ENCODE data around the gene ATP2A3.

ATP2A3 gene

DNA sequence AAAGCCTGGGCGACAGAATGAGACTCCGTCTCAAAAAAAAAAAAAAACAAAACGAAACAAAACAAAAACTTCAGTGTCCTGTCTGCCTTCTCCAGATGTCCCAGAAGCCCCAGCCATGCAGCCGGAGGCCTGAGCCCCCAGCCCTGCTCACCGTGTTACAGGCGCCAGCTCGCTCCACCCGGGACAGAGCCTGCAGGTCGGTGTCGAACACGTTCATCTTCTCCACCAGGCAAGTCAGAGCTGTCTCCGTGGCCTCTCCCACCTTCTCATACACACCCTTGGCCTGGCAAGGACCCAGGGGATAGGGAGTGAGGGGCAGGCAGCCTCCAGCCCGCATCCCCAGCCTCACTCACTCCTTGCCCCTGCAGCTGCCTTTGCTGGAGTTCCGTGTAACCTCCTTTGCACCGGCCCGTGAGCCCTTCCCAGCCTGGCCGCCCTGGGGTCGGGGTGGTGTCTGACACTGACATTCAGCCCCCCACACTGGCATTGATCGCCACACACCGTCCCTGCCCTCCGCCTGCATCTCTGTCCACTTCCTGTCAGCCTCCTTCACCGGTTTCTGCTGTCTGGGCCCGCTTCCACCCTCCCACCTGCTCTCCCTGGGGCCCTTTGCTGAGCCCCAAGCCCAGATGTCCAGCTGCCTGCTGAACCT lies 20.9 kb downstream of the ATP2A3 start:
- DNase-seq (ENCODE audit: low read depth in 1 of 2, low spot score in 1 of 2), result no peak
- in situ Hi-C loops (cut with HindIII; ENCODE audit: low pct_unique_long_range_greater_than_20kb, low sequenced_read_pairs), result no loop called here
- no peak for TF ChIP-seq JUND (IDR thresholded peaks at IDR 0.05; ENCODE audit: low read depth)

- no peak for DNase-seq (ENCODE audit: low read depth in 1 of 2, low spot score in 1 of 2)
- in situ Hi-C loops (cut with HindIII; ENCODE audit: low pct_unique_long_range_greater_than_20kb, low sequenced_read_pairs), result no loop called here
- TF ChIP-seq JUND (IDR thresholded peaks at IDR 0.05; ENCODE audit: low read depth), result no peak
These were observed 23.1 kb downstream of the ATP2A3 start for GRCh38 chr17:3940965-3941698.

DNA sequence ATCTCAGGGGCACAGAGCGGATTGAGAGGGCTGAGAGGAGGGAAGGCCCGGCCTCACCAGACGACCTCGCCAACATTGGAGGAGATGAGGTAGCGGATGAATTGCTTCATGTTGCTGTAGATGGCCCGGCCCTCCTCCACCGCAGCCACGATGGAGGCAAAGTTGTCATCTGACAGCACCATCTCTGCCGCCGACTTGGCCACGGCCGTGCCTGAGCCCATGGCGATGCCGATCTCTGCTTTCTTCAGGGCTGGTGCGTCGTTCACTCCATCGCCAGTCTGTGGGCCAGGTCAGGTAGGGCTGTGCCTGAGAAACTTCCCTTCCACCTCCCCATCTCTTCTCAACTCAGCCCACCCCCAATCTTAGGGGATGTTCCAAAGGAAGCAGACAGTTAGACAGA lies 26.9 kb downstream of the ATP2A3 start:
- DNase-seq (ENCODE audit: low read depth in 1 of 2, low spot score in 1 of 2), result no peak
- in situ Hi-C loops (cut with HindIII; ENCODE audit: low pct_unique_long_range_greater_than_20kb, low sequenced_read_pairs), result no loop called here
- no peak for TF ChIP-seq JUND (IDR thresholded peaks at IDR 0.05; ENCODE audit: low read depth)

- in situ Hi-C loops (cut with HindIII; ENCODE audit: low pct_unique_long_range_greater_than_20kb, low sequenced_read_pairs), result no loop called here
- TF ChIP-seq JUND (IDR thresholded peaks at IDR 0.05; ENCODE audit: low read depth), result no peak
- no peak for DNase-seq (ENCODE audit: low read depth in 1 of 2, low spot score in 1 of 2)
These were observed 28.3 kb downstream of the ATP2A3 start for GRCh38 chr17:3935825-3936355.

DNA sequence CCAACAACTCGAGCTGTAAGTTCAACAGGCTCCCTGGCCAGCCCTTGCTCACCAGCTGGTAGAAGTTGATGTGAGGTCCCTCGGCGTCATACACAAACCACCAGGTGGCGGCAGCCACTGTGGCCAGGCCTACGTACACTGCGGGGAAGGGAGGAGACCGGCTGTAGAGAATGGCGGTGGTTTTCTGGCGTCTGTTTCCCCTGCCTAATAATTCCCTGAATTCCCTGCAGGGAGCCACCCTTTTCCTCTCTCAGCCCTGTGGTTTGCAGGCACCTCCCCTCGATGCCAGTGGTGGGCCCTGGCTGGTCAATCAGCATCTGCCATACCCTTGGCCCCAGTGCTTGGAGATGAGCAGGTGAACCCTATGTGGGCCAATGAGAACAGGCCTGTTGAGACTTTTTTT lies 29.1 kb downstream of the ATP2A3 start:
- DNase-seq (ENCODE audit: low read depth in 1 of 2, low spot score in 1 of 2), result peak; percentile 78 to 80
- in situ Hi-C loops (cut with HindIII; ENCODE audit: low pct_unique_long_range_greater_than_20kb, low sequenced_read_pairs), result no loop called here
- no peak for TF ChIP-seq JUND (IDR thresholded peaks at IDR 0.05; ENCODE audit: low read depth)

DNA sequence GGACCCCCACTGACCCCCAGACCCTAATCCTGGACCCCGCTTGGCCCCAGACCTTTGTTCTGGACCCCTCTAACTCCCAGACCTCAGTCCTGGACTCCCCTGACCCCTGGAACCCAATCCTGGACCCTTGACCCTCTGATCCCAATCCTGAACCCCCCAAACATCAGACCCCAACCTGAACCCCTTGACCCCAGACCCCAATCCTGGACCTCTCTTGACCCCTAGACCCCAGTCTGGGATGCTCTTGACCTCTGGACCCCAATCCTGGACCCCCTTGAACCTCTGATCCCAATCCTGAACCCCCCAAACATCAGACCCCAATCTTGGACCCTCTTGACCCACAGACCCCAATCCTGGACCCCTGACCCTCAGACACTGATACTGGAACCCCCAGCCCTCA lies 34.5 kb downstream of the ATP2A3 start:
- in situ Hi-C loops (cut with HindIII; ENCODE audit: low pct_unique_long_range_greater_than_20kb, low sequenced_read_pairs), result no loop called here
- no peak for DNase-seq (ENCODE audit: low read depth in 1 of 2, low spot score in 1 of 2)
- no peak for TF ChIP-seq JUND (IDR thresholded peaks at IDR 0.05; ENCODE audit: low read depth)

DNA sequence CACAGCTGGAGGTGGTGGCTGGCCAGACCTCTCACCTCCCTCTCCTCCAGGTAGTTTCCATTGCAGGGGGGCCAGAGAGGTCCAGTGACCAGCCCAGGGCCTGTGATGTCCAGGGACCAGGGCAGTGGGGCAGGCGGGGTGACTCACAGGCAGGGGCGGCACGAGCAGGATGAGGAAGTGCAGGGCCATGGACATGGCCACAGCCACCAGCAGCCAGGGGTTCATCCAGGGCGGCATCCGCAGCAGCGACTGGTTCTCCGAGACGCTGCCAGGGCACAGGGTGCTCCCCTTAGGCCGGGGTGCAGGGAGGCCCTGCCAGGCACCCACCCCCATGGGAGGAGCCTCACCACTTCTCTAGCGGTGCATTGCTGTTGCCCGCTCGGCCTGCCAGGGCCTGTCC lies 35.1 kb downstream of the ATP2A3 start:
- in situ Hi-C loops (cut with HindIII; ENCODE audit: low pct_unique_long_range_greater_than_20kb, low sequenced_read_pairs), result no loop called here
- no peak for DNase-seq (ENCODE audit: low read depth in 1 of 2, low spot score in 1 of 2)
- no peak for TF ChIP-seq JUND (IDR thresholded peaks at IDR 0.05; ENCODE audit: low read depth)

- no peak for TF ChIP-seq JUND (IDR thresholded peaks at IDR 0.05; ENCODE audit: low read depth)
- no peak for DNase-seq (ENCODE audit: low read depth in 1 of 2, low spot score in 1 of 2)
- in situ Hi-C loops (cut with HindIII; ENCODE audit: low pct_unique_long_range_greater_than_20kb, low sequenced_read_pairs), result no loop called here
These were observed 35.8 kb downstream of the ATP2A3 start for GRCh38 chr17:3928406-3928805.

DNA sequence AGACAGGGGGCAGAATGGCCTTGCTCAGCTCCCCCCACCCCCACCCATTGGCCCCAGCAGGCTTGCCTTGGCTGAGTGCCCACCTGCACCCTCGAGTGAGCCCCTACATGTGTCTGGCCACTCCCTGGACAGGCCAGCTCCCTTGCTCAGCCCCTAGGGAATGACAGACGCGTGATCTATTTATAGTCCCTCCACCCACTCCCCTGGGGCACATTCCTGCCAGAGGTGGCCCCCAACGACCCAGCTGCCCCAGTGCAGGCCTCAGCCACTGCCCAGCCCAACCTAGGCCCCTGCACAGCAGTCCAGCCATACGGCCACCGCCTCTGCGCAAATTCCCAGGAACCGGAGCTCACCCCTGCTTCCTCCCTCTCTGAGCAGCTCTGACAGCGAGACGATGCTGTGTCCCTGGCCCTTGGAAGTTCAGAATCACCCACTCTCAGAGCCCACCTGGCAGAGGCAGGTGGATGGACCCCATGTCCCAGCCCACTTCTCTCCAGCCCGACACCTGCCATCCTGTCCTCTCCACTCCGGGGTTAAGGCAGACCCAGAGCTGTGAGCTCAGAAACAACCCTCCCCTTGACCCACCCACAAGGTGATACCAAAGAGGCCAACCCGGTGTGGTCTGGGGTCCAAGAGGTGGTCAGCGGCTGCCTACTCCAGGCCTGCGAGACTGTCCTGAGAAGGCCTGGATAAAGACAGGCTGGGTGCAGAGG lies 36.5 kb downstream of the ATP2A3 start:
- DNase-seq (ENCODE audit: low read depth in 1 of 2, low spot score in 1 of 2), result no peak
- in situ Hi-C loops (cut with HindIII; ENCODE audit: low pct_unique_long_range_greater_than_20kb, low sequenced_read_pairs), result no loop called here

DNA sequence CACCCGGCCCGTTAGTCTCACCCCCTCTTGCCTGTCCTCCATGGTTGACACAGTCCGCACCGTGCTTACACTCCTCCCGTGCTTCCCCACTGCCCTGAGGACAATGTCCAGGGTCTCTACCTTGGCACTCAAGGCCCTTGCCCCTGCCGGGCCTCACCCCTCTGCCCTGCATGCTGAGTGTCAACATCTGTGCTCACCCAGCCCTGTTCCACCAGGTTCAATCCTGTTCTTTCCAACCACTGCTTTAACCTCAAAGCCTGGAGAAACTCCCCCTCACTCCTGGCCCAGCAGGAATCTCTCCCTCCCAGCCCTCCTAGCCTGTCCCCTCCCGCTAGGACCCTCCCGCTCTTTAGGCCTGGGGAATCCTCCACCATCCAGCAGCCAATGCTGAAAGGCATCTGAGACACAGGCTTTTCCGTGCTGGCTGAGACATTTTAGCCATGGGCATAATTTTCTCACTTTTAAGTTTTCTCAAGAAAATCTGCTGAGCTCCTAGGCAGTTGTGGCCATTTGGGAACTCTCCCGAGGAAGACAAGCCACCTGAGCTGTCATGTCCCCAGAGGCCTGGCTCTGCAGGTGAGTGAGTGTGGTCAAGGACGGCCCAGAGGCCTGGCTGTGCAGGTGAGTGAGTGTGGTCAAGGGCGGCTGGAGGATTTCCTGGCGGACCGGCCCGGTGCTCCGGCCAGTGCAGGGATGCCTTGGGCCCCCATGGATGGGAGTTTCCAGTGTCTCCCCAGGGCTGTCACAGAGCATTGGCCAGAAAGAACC lies 37.2 kb downstream of the ATP2A3 start:
- in situ Hi-C loops (cut with HindIII; ENCODE audit: low pct_unique_long_range_greater_than_20kb, low sequenced_read_pairs), result no loop called here
- TF ChIP-seq JUND (IDR thresholded peaks at IDR 0.05; ENCODE audit: low read depth), result no peak
- DNase-seq (ENCODE audit: low read depth in 1 of 2, low spot score in 1 of 2), result no peak

More for the DNA sequence above, 36.5 kb downstream of the ATP2A3 start:
- TF ChIP-seq JUND (IDR thresholded peaks at IDR 0.05; ENCODE audit: low read depth), result no peak

DNA sequence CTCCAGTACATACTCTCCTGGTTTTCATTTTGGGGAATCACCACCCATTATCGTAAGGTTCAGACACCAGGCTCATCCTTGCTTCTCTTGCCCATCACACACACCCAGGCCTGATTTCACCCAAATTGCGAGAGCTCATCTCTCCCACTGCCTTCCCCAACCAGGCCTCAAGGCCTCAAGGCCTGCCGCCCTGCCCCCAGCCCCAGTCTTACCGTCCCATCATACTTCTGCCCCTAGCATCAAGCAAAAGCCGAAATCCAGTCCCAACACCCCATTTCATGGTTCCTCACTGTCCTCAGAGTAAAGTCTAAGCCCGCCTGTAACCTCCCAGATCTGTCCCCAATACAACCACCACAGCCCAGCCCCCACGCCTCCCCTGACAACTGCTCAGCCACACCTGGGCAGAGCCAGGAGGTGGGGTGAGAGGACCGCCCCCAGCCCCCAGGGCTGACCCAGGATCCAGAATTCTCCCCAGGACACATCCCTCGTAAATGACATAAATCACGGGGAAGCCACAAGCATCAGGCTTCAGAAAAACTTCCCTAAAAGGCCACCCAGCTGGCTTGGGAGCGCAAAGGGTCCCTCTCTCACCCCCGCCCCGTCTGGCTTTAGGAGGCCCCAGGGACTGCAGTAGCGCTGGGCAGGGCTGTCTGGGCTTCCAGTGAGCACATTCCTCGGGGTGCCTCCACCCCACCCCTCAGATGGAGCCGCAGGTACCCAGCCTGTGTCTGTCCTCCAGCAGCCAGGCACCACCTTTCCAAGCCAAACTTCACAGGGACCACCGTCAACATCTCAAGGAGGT lies 38.4 kb downstream of the ATP2A3 start:
- in situ Hi-C loops (cut with HindIII; ENCODE audit: low pct_unique_long_range_greater_than_20kb, low sequenced_read_pairs), result no loop called here
- no peak for DNase-seq (ENCODE audit: low read depth in 1 of 2, low spot score in 1 of 2)

More for the DNA sequence above, 38.4 kb downstream of the ATP2A3 start:
- TF ChIP-seq JUND (IDR thresholded peaks at IDR 0.05; ENCODE audit: low read depth), result no peak

Measured in T47D (cell line).